DMS114 treated with DMSO at 0.1 percent for 48 hours (cell line): ENCODE measurements around the gene FNDC1.
A peak's percentile ranks its signal among the peaks of the same experiment; 100 is the strongest.

Experiments
- DNase-seq: peaks from one replicate; lab custom pipeline; 2025; ENCODE audit not compliant: unreplicated experiment; lab: John Stamatoyannopoulos, UW

FNDC1 gene

DNA sequence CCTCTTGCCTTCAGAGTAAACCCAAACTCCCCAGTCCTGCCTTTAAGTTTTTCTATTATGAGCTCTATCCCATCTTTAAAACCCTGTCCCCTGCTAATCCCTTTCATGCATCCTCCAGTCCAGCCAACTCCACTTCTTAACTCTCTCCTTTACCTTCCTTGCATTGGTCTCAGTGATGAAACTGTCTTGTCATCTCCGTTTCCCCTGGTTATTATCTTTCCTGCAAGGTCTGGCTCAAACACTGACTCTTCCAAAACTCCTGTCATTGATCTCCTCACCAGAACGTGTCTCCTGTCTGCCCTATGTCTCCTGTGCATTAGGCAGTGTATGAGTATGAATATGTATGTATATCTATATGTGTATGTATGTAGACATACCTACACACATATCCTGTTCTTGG is 11.8 kb upstream of the FNDC1 start:
- no peak for DNase-seq

DNA sequence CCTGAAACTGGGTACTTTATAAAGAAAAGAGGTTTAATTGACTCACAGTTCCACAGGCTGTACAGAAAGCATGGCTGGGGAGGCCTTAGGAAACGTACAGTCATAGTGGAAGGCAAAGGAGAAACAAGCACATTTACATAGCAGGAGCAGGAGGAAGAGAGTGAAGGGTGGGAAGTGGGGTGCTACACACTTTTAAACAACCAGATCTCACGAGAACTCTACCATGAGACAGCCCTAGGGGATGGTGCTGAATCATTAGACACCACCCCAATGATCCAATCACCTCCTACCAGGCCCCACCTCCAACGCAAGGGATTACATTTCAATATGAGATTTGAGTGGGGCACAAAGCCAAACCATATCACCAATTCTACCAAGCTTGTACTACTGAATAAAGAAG is 7.4 kb upstream of the FNDC1 start:
- no peak for DNase-seq

DNA sequence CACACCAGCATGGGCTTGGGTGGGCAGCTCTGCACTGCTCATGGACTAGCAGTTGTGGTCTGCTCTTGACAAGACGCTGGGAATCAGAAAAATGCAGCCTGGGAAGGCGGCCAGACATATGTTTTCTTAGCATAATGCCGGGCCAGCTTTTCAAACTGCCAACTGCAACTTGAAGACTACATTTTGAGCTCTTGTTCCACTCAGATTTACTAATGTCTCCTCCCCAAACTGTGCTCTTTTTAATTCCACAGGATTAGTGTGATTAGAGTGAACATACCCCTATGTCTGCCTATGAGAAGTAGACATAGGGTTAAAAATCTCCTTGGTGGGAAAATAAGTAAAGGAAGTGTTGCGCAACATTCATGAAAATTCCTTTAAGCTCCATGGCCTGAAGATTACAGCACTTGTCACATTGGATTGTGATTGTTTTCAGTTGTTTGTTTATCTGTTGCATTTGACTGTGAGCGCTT is 5.3 kb upstream of the FNDC1 start:
- no peak for DNase-seq

DNA sequence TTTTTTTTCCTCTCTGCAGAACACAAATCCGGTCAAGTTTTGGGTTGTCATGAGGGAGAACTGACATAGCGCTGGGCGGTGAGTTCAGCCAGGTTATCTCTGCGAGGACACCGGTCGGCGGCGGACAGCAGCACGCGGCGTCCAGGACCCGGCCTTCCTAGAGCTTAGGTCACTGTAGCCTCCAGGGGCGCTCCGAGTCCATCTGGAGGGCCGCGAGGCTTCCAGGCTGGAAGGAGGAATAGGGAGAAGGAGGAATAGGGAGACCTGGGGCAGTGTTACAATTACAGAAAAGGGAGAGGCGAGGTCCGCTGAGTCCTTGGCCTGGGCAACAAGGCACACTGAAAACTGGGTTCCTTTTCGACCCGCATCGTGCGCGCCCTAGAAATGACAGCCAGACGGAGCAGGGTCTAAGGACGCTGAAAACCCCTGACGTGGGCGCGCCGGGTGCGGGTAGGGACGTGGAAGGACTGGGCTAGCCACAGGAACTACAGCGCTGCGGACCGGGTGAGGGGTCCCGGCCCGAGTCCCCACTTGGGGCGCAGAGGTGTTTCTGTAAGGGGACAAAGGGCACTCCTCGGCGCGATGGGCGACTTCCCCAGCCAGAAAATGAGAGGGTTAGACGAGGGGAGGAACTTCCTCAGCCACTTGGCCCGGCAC is 536 bp upstream of the FNDC1 start:
- no peak for DNase-seq

DNA sequence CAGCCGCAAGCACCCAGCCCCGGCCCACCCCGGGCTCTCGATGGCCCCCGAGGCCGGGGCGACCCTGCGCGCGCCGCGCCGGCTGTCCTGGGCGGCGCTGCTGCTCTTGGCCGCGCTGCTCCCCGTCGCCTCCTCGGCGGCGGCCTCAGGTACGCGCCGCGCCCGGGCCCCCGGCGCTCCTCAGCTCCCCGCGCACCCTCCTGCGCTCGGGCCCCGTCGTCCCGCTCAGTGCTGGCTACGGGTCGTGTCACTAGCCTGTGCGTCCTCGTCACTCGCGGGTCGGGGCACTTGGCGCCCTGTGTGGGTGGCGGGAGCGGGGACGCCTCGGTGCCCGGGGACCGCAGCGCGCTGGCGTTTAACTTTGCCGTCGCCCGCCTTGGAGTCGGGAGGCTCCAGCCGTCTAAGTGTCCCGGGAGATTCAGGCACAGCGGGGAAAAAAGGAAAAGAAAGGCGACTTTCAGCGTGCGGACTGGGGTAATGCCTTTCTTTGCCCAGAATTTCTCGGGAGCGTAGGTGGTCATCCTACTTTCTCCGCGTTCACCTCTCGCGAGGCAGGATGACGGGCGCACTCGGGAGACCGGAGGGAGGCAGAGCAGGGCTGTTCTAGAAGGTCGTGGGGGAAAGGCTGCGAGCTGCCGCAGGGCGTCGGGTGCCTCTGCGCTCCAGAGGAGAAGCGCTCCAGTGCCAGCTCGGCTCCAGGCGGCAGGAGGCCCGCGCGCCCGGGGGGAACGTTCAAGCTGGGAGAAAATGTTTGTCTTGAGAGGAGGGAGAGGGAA is 545 bp downstream of the FNDC1 start:
- peak; percentile 17 for DNase-seq

DNA sequence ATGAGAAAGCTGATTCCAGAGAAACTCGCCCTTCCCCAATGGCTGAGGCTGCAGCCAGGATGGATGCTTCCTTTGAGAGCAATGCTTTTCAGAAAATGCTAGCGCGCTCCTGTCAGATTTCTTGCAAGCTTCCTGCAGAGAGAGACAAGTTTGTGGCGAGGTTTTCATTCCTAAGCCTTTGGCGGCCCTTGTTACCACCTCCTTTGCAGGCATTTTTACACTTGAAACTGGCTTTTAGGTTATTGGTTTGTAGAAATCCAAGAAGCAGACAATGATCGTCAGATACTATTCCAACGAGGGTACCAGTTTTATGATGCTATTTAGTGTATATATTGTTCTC is 1.1 kb downstream of the FNDC1 start:
- DNase-seq = no peak

DNA sequence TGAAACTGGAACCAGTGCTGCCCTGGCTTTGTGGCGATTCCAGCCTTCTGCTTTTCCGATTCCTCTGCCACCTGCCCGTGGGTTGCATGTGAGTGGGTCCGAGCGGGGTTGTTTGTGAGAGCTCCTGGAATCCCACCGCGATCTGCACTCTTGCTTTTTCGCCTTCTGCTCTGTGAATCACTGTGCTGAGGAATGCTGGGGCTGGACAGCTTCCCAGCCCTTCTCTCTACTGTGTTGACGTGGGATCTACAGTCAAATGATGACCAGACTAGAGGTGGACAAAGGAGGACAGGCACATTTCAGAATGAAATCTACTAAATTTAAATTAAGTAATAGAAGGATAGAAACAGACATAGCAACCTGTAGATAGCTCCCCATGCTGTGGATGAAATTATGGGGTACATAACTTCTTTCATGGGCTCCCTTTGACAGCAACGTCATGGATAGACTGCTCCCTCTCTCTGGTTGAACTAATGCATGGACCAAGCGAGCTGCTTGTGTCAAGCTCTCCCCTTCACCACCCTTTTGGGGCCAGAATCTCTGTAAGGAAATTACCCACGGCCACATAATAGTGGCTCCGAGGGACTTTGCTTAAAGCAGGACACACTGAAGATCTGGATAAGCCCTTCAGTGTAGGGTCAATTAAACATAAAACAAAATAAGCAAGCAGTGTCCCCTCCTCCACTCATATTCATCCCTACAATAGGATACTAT is 2.0 kb downstream of the FNDC1 start:
- DNase-seq = no peak

DNA sequence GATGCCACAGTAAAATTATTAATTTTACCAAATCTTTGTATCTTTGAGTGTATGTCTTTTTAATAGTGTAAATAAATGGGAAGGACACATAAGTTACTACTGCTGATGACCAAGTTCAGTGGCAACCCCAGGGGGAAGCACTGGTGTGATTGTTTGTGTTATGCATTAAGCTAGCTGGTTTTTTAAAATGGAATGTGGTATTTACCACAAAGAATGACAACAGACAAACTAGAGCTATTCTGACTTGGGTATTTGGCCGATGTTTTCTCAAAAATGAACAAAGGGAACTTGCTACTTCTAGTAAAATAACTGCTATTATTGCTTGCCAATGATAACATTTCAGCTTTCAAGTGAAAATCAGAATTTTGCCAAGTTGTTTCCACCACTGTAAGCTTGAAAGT is 2.9 kb downstream of the FNDC1 start:
- DNase-seq = no peak

DNA sequence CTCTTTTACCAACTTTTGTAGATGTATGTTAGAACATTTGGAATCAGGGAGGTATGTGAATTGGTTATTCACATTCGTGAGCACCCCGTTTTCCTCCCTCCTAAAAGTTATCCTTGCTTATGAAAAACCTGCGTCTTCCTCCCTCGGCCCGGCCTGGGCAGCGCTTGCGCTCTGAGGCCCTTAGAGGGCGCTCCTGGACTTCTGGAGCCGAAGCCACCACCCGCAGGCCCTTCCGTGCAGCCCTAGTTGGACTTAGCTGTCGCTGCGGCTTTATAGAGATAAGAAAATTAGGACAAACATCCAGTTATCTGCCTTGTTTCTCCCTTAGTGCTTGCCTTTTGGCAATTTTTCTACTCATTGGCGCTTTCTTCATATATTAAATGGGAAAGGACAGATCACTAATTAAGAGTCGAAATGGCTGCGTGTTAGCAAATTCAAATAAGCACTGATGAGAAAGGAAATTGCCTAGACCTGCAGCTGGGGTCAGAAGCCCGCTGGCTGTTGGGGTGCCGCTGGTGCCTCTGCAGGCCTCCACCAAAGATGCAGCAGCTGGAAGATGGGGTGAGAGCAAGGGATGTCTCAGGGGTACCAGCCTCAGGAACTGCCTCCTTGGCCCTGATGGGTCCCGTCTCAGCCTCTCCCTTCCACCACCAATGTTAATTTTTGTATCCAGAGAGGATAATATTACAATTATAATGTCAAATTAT is 5.2 kb downstream of the FNDC1 start:
- DNase-seq = peak; percentile 16

DNA sequence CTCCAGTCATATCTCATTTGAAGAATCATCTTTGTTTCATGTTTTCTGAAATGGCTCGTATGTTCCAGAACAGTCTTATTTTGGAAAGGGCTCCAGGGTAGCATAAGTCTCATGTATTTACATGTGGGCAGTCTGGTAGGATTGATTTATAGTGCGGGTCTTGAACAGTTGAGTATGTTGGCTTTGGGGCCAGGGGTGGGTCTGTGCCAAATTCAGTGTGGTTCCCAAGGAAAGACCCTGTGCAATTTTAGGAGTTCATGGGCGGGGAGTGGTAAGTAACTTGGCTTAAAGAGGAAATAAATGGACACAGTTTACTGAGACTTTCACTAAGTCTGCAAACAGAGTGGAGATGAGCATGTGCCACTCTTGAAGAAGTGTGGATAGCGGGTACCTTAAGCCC is 7.7 kb downstream of the FNDC1 start:
- no peak for DNase-seq

DNA sequence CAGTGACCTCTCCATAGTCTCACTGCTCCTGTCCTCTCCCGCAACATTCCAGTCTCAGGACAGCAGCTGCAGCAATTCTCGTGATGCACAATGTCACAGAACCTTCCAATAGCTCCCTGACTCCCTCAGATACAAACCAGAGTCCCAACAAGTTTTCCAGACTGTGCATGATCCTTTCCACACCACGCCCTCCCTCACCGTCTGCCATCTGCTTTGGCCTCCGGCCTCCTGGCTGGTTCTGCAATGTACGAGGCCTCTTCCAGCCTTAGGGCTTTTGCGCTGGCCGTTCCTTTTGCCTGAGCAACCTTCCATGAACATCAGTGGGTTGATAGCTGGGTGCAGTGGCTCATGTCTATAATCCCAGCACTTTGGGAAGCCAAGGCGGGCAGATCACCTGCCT is 9.6 kb downstream of the FNDC1 start:
- DNase-seq = no peak

DNA sequence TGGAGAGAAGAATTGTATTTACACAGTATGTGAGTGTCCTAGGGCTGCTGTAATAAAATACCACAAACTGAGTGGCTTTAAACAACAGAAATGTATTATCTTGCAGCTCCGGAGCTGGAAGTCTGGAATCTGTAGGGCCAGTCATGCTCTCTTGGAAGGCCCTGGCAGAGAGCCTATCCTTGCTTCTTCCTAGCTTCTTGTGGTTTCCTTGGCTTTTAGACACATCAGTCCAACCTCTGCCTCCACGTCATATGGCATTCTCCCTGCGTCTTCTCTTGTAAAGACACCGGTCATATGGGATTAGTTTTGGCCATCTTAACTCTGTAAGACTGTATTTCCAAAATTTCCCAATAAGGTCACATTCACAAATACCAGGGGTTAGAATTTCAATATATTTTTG is 10.8 kb downstream of the FNDC1 start:
- DNase-seq = no peak

DNA sequence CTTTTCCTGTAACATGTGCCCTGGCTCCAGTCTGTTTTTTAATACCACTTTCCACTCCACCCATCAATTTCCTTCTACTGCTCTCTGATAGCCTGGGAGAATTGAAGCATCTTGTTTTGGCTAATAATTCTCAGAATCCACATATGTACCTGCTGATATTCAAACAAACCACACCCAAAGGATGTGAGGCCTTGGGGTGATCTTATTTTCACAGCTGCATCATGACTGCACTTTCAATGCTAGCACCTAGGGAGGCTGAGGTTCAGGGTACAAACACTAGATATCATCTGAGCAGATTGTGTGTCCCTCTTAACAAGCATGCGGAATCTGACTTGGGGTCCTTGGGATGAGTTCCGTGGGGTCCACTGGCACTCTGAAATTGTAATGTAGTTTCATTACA is 12.7 kb downstream of the FNDC1 start:
- DNase-seq = no peak

DNA sequence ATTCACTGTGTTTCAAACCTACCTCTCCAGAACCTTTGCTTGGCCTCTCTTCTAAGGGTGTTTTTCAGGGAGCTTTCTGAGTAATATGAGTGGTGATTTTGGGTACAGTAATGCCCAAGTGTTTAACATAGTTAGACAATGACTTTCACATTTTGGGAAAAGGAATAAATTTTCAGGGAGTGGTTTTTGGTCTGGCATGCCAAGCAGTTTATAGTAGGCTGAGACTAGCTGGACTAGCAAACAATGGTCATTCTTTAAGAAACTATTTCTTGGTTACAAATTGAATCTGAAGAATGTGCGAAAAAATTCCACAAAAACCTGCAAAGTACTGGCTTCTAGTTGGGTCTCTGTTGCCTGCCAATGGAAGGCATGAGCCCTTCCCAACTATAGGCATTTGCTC is 15.4 kb downstream of the FNDC1 start:
- no peak for DNase-seq

DNA sequence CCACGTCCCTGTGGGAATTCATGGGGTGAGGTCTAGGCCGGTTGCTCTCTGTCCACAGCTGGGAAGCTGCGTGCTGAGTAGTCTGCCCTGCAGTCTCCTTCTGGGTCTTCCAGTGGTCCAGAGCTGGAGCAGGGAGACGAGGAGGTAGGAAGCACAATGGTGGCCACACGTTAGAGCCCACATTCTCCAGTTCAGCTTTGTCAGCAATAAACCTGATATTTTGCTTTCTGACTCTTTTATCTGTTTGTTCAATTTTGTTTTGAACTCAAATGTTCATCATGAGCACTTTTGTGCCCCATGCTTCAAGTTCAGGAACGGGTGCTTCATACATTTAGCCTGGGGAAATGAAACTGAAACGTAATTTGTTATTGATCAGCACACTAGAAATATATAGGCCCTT is 21.3 kb downstream of the FNDC1 start:
- DNase-seq = no peak

DNA sequence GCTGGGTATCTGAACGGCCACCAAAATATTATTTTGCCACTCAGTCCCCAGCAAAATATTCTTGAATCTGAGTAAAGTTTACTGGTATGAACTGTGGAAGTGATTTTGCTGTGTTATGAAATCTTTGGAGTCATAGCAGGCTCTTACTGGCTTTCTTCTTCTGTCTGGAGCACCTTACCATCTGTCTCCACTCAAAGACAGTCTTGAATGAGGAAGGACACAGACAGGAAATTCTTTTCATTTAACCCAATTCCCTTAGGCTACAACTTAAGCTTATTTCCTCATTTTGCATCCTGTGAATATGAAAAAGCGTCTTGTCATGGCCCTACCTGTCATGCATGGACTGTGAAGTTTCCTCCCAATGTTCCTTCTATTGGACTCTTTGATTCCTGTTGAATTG is 24.7 kb downstream of the FNDC1 start:
- no peak for DNase-seq

DNA sequence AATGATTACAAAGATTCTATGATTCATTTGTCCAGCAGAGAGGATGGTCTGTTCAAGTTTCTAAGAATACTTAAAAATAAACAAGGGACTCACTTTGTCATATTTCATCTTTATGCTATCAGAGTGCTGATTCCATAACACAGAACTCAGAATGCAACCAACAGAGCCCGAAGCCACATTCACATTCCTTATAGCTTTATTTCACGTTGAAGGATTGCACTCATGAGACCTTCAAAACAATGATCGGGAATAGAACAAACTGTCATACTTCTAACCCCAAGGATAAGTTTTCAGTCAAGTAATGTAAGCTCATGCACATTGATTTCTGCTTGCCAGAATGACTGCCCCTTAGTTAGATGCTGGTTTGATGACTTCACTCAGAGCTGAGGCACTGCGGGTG is 25.2 kb downstream of the FNDC1 start:
- no peak for DNase-seq

DNA sequence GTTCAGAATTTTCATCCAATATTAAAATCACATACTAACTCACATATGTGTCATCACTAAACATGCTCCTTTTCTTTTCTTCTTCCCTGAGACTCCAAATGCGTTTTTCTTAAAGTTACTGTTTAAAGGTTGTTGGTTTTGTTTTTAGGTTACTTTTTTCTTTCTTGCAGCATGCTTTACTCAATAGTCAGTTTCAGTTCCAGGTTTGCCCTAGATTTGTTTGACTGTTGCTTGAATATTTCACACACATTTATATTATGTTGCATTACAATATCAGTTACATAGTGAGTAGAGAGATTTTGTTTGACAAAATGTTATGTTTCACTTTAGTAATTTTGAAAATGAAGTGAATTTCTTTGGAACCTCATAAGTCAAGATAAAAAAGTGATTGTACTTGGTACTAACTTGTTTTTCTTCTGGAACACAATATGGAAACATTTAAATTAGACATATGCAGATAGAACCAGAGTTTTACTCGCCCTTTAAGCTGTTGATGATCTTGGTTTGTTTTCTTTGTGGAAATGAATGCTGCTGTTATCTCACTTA is 27.3 kb downstream of the FNDC1 start:
- no peak for DNase-seq

DNA sequence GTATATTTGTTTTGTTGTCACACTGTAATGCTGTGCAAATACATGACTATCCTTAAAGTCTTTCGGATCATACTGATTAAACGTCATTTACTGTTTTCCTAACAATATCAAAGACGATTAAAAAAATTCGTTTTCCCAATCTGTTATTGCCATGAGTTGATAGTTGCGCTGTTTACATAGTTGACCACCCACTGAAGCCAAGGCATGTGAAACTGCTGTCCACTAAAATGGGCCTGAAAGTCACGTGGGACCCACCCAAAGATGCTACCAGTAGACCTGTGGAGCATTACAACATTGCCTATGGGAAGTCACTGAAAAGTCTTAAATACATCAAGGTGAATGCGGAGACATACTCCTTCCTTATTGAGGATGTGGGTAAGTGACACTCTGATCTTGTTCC is 28.1 kb downstream of the FNDC1 start:
- no peak for DNase-seq

DNA sequence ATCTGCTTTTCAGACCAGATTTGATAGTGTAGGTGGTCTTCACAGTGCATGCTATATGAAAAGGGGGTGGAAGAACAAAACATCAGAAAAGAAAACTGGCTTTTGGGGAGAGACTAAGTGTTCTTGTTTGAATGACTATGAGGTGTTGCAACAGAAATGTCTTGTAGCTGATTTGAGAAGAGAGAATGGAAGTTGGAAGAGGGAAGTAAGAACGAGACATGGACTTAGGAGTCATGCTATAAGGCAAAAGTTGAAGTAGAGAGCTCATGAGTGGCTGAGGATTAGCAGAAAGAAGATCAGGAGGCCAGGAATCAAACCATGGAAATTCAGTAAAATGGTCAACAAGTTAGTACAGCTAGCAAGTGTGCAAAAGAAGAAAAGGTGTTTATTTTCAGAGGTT is 32.1 kb downstream of the FNDC1 start:
- DNase-seq = no peak

DNA sequence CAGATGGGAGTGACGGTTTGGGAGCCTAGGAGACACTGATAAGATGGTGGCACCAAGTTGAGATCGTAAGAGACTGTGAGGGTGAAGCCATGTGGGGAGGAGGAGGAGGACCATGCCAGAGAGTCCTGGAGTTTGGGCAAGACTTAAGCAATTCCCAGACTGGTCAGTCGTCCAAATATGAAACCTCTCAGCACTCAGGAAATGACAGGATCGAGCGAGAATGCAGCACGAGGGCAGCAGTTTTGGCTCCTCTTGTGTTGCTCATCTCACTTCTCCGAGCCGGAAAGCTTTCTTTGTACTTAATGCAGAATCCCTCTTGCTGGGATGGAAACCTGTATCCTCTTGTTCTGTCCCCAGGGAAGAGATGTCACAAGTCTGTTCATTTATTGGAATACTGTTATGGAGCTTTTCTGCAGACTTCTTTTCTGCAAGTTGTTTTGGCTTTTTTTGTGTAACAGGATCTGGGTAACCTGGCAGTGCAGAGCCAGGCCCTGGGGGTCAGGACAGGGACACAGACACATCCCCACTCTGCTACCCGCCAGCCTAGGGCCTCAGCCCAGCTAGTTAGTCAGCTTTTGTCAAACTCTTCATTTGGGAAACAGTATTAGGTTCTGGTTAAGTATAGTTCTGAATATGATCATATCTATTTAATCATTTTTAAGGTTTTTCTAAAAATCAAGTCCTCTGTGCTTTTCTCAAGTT is 34.3 kb downstream of the FNDC1 start:
- no peak for DNase-seq
